Stimulated activated CD4-positive, alpha-beta T cell treated with anti-CD3 and anti-CD28 coated beads, Interleukin-4, amount 100 ng/mL, for 4 hours (primary cell): ENCODE measurements around the gene MCEMP1.
A peak's percentile ranks its signal among the peaks of the same experiment; 100 is the strongest.
"Not testable (repeated sequence)": the region's sequence is repeated elsewhere in the genome, so short reads cannot be mapped to it uniquely, and the experiment has no call there.

Experiments used
- DNase-seq, 2 experiments: peaks; one replicate each; pipeline ENCODE4 v3.0.0-alpha.2; 2020

The MCEMP1 gene

DNA sequence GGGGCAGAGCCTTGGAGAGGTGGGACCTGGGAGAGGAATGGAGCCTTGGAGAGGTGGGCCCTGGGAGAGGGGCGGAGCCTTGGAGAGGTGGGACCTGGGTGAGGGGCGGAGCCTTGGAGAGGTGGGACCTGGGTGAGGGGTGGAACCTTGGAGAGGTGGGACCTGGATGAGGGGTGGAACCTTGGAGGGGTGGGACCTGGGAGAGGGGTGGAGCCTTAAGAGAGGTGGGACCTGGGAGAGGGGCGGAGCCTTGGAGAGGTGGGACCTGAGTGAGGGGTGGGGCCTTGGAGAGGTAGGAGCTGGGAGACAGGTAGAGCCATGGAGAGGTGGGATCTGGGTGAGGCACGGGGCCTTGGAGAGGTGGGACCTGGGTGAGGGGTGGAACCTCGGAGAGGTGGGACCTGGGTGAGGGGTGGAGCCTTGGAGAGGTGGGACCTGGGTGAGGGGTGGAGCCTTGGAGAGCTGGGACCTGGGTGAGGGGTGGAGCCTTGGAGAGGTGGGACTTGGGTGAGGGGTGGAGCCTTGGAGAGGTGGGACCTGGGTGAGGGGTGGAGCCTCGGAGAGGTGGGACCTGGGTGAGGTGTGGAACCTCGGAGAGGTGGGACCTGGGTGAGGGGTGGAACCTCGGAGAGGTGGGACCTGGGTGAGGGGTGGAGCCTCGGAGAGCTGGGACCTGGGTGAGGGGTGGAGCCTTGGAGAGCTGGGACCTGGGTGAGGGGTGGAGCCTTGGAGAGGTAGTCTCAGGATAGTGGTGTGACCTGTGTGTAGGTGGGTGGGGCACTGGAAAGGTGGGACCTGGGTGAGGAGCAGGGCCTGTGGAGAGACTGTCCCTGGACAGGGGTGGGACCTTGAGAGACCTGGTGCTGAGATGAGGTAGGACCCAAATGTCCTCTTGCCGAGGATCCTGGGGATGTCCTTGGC lies 33.0 kb upstream of the MCEMP1 start:
- DNase-seq = not testable (repeated sequence)

DNA sequence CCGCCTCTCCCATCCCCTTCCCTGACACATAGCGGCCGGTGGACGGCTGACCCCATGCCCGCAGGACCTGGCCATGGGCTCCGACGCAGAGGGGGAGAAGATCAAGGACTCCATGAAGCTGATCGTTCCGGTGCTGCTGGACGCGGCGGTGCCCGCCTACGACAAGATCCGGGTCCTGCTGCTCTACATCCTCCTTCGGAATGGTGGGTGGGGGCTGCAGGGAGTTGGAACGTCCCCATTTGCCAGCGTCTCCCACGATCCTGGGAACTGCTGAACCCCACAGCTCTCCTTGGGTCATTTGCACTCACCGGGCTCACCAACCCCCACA lies 32.4 kb upstream of the MCEMP1 start:
- DNase-seq = no peak

DNA sequence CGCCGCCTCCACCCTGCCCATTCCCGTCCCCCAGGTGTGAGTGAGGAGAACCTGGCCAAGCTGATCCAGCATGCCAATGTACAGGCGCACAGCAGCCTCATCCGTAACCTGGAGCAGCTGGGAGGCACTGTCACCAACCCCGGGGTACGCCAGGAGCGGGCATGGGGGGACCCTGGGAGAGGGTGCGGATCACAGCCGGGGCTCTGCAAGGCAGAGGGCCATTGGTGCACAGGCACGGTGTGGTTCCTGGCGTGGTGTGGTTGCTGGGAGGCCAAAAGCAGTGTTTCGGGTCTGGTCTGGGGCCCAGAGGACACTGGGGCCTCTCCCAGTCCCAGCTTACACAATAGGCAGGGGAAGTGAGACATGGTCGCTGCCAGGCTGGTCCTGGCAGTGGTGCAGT lies 31.7 kb upstream of the MCEMP1 start:
- DNase-seq = no peak

DNA sequence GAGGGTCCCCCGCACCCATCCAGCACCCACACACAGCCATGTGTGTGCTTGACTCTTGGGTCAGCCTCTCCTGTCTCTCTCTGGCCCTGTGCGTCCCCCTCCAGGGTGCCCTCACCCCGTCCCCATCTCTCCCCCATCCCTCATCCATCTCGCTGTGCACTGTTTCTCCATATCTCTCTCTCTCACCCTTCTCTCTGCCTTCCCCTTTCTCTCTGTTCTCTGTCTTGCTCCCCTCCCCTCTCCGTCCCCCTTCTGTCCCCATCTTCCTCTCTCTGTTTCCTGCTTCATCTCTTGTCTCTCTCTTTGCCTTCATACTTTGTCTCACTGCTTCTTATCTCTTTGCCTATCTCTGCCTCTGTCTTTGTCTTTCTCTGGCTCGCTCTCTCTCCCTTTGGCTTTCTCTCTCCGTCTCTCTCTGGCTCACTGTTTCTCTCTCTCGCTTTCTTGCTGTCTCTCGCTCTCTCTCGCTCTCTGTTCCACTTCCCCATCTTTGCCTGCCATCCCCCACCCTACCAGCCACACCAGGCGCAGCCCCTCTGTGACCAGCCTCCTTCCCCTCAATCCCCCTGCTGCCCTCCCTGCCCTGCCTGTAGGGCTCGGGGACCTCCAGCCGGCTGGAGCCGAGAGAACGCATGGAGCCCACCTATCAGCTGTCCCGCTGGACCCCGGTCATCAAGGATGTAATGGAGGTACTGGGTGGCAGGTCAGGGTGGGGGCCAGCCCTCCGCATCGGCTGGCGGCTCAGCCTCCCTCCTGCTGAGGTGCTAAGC lies 31.0 kb upstream of the MCEMP1 start:
- DNase-seq = no peak

DNA sequence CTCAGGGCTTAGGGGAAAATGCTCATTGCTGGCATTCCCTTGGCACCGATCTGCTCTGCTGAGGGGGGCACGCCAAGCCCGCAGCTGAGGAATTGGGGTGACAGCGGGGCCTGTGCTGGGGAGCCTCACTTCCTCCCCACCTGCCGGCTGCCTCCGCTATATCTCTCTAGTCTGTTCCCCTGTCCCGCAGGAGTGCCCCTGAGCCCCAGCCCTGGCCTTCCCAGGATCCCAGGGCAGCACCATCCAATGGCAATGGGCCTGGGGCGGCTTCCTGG lies 30.5 kb upstream of the MCEMP1 start:
- DNase-seq = no peak

DNA sequence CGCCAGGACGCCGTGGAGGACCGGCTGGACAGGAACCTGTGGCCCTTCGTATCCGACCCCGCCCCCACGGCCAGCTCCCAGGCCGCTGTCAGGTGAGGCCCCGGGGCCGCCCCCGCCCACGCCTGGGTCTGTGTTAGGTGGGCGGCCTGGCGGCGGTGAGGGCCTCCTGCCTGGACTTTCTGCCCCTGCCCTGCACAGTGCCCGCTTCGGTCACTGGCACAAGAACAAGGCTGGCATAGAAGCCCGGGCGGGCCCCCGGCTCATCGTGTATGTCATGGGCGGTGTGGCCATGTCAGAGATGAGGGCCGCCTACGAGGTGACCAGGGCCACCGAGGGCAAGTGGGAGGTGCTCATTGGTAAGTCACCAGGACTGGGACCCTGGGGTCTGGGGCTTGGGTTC lies 29.7 kb upstream of the MCEMP1 start:
- no peak for DNase-seq

DNA sequence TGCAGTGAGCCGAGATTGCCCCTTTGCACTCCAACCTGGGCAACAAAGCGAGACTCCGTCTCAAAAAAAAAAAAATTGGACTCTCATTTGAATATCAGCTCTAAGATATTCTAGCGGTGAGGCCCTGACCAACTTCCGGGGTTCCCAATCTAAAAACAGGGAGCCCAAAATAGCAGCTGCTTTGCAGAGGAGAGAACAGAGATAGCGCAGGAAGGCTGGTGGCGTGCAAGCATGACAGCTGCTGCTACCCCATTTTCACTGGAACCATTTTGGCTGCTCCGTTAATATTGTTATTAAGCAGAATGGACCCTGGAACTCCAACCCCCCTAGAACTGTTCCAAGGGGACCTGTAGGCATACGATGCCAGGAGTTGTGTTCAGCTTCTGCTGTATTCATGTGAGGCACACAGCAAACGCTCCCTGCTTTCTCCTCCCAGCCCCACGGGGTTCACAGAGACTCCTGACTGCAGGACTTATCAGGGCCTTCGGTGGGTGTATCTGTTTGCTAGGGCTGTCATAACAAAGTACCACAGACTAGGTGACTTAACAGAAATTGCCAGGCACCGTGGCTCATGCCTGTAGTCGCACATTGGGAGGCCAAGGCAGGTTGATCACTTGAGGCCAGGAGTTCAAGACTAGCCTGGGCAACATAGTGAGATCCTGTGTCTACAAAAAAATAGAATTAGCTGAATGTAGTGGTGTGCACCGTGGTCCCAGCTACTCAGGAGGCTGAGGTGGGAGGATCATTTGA lies 28.4 kb upstream of the MCEMP1 start:
- no peak for DNase-seq

DNA sequence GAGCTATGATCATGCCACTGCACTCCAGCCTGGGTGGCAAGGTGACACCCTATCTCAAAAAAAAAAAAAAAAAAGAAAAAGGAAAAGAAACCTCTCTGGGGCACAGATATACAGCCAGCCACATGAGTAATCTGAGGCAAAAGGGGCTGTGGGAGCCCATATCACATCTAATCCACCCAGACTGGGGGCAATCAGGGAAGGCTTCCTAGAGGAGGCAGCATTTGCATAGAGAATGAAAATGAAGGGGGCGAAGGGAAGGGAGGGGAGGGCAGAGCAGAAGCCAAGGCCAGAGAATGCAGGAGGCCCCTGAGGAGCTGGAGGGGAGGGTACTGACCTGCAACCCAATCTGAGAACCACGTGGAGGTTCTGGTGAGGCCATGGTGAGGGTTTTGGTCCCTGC lies 26.7 kb upstream of the MCEMP1 start:
- DNase-seq = no peak

DNA sequence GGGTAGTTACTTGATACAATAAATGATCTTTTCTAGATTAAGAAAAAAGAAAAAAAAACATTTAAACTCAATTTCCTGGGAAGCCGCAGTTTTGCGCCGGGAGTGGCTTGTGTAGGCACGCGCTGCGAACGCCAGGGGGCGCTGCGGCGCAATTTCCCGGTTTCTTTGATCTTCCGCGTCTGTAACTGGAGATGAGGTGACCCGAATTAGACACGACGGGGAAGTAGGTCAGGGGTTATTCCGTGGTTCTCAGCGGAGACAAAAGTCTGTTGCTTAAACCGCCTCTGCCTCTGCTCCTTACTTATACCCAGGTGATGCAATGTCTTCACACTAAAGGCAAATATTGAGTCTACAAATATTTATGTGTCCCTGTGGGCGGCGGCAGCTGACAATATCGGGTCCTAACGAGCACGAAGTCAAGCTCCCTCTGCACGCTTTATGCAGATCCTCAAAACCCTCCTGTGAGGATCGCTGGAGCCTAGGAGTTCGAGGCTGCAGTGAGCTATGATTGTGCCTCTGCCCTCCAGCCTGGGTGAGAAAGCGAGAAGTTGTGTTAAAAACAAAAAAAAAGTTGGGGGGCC lies 24.7 kb upstream of the MCEMP1 start:
- peak; percentile 78 to 84 for DNase-seq

DNA sequence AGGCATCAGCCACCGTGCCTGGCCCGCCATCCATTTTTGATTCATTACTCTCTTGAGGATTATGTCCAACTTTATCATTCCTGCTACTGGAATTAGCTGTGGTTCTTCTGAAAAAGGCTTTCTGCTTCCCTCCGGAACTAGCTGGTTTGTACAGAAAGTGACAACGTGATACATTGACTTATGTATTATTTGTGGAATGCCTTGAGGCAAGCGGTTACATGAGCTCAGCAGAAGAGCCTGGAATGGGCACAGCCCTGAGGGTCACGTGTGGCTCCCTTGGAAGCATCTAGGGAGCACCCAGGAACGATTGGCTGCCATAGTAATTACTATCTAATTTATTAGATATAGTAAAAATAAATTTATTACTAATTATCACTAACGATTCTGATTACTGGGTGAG lies 22.5 kb upstream of the MCEMP1 start:
- no peak for DNase-seq

DNA sequence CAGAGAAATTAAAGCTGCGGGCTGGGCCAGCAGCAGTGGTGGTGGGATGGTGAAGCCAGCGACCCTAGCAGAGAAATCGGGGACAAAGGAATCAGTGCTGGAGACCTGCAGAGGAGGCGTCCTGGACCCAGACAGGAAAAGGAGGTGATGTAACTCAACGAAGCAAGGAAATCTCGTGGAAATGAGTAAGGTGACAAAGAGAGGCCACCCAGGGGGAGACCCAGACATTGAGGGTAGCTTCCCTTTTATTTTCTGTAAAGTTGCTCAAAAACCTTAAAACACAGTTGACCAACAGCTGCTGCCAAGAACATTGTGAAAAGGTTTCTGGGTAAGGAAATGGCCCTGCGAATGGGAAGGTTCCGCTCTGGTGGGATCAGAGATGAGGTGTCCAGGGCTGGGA lies 21.3 kb upstream of the MCEMP1 start:
- DNase-seq = no peak

DNA sequence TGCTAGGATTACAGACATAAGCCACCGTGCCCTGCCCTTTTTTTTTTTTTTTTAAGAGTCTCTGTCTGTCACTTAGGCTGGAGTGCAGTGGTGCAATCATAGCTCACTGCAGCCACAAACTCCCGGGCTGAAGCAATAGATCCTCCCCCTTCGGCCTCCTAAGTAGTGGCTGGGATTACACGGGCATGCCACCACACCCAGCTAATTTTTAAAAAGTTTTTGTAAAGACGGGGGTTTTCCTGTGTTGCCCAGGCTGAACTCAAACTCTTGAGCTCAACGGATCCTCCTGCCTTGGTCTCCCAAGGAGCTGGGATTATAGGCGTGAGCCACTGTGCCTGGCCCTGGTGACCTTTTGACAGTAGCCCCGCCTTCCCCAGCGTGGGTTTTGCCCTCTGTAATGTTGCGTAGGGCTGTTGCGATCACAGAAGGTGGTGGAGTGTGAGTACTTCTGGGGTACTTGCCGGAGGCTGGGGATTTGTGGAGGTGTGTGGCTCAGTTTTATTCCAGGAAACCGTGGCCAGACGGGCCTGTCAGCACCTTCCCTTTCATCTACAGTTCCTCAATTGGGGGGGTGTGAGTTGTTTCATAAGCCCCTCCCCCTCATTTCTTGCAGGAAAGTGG lies 19.6 kb upstream of the MCEMP1 start:
- DNase-seq = peak in 1 of 2 experiments; percentile 32

DNA sequence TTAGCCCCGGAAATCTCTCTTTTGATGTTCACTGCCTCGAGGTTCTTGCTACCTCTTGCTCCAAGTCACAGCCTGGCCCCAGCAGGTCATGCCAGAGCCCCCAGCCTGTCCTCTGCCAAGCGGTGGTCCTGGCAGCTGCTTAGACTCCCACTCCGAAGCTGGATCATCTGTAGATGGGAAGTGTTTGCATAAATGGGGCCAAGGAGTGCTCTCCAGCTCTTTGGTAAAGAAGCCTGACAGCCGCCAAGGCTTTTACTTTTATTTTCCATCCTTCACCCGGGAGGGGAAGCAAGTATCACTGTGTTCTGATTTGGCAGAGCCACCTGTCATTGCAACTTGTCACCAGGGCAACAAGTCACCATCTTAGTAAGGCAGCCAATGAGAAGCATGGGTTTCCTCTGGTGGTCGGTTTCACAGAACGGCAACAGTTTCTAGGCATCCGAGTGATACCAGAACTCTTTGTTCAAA lies 18.6 kb upstream of the MCEMP1 start:
- DNase-seq = peak in 1 of 2 experiments; percentile 47

DNA sequence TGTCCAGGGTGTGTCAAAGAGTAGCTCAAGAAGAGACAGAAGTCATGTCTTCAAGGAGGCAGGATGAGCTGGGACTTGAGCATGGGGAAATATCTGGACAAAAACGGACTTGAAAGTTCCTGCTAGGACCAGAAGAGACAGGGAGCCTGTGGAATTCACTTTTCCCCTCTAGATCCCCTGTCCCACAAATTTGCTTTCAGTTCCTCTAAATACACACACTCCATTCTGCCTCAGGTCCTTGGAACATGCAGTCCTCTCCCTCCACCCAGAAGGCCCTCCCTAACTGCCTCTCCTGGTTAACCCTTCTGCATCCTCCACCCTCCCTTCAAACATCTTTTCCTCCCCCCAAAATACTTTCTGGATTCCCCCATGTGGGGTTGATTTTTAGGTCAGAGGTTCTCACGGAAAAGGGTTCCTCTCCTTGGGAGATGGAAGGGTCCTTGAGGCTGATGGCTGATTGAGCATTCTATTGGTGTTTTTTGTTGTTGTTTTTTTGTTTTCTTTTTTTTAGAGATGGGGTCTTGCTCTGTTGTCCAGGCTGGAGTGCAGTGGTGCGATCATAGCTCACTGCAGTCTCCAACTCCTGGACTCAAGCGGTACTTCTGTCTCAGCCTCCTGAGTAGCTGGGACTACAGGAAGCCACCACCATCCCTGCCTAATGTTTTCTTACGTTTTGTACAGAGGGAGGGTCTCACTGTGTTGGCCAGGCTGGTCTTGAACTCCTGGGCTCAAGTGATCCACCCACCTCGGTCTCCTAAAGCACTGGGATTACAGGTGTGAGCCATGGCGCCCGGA lies 14.9 kb upstream of the MCEMP1 start:
- no peak for DNase-seq

DNA sequence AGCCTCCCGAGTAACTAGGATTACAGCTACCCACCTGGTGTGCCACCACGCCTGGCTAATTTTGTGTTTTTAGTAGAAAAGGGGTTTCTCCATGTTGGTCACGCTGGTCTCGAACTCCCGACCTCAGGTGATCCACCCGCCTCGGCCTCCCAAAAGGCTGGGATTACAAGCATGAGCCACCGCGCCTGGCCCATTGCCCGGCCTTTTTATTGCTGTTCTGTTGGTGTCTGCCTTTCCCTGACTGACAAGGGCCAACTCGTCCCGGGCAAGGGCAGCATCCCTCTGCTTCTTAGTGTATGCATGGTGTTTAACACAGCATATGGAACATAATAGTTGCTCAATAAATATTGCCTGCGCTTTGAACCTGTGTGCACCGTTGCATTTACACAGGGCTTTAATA lies 14.2 kb upstream of the MCEMP1 start:
- no peak for DNase-seq

DNA sequence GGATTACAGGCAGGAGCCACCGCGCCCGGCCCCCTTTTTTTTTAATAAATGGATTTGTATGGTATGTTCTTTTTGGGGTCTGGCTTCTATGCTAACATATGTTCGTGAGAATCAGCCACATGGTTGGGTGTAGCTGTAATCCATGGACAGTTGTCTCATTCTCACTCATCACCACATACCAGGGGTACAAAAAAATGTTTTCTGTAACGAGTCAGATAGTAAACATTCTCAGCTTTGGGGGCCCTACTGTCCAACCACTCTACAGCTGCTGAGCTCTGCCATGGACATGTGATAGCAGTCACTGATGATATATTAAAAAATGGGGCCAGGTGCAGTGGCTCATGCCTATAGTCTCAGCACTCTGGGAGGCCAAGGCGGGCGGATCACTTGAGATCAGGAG lies 13.2 kb upstream of the MCEMP1 start:
- DNase-seq = no peak

DNA sequence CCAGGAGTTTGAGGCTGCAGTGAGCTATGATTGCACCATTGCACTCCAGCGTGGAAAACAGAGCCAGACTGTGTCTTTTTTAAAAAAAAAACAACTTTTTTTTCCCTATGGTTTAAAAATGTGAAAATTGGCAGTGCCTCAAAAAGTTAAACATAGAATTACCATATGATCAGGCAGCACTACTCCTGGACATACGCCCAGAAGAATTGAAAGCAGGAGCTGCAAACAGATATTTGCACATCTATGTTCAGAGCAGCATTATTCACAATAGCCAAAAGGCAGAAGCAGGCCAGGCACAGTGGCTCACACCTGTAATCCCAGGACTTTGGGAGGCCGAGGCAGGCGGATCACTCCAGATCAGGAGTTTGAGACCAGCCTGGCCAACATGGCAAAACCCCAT lies 11.8 kb upstream of the MCEMP1 start:
- no peak for DNase-seq

DNA sequence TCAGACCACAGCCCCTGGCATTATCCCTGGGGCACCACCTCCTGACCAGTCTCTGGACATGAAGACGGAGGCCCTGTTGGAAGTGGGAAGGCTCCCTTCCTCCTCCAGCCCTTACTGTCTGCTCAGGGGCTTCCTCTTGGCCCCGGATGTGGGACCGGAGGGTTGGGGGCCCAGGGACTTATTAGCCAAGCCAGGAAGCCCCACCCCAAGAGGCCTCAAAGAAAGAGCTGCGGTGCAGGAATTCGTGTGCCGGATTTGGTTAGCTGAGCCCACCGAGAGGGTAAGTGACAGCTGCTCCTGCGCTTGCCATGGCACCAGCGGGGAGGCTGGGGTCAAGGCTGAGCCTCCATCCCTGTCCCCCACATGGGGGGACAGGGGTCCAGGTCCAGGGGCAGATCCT lies 8.0 kb upstream of the MCEMP1 start, which contains the start of gene RETN:
RETN (plus strand) TSS at position 208 of the 400 bp plus-strand sequence. CDS start 278 bp downstream, outside the sequence.
- no peak for DNase-seq

DNA sequence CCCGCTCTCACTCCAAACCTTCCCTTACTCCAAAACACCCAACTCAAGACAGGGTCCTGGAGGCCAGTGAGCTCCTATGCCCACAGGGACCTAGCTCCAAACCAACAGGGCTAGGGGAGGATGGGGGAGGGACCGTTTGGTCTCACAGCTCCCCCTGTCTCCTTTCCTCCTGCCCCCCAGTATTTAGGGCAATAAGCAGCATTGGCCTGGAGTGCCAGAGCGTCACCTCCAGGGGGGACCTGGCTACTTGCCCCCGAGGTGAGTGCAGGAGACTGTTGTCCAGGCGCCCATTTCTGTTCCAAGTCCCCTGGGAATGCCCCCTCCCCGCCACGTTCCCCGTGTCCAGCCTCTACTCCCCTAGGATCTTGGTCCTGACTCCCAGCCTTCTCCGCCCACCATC lies 7.2 kb upstream of the MCEMP1 start:
- DNase-seq = no peak

DNA sequence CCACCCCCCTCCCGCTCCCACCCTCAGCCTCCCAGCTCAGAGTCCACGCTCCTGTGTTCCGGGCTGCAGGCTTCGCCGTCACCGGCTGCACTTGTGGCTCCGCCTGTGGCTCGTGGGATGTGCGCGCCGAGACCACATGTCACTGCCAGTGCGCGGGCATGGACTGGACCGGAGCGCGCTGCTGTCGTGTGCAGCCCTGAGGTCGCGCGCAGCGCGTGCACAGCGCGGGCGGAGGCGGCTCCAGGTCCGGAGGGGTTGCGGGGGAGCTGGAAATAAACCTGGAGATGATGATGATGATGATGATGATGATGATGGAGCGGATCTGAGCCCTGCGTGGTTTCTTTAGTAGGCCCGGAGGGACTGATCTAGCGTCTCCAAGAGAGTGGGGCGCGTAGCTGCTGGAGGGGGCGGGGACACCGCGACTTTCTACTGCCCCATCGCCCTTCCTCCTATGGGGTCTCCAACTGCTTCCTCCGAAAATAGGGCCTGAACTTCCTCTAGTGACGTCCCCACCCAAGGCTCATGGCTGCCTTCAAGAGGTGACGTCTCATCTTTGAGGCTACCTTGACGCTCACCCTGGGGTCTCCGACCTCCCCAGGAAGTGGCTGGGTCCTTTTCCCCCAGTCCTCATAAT lies 6.6 kb upstream of the MCEMP1 start:
- DNase-seq = no peak

DNA sequence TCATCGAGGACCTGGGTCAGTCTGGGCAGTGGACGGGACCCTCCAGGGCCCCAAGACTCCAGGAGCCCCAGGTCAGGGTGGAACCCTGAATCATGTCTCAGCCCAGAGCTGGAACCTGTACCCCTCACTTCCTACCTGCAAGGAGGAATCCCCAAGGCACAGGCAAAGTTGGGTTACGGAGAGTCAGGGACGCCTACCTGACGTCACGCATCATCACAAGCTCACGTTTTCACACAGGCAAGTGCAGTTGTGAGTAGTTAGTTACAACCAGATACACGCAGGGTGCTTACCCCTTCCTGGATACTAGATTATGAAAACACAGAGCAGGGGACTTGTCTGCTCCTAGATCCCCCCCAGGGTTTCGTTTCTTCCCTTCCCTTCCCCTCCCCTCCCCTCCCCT lies 6.1 kb upstream of the MCEMP1 start:
- no peak for DNase-seq
